CD4-positive, CD25-positive, alpha-beta regulatory T cell (primary cell): ENCODE data around the gene STARD7. TPM values are rescaled to one million over a fixed set of nuclear protein-coding genes. Genes with fewer than 3 reads are reported as not detected.

Experiments
- ATAC-seq, 2 donors: fragments of 150-1000 bp; cut with Tn5 transposase; one replicate each; pipeline ENCODE4 v1.10.0; 2021; ENCODE audit warnings: low read depth in 2 of 2, moderate number of reproducible peaks in 2 of 2, moderate library complexity in 1 of 2
- DNase-seq, 3 donors: peaks; one replicate each; pipeline versions ENCODE4 v3.0.0 to v3.0.0-alpha.2; 2012 to 2022; ENCODE audit warnings: mixed read lengths in 1 of 3
- H3K27ac ChIP-seq: one replicate; pipeline ENCODE4 v1.7.0; 2013; ENCODE audit warnings: mild to moderate bottlenecking, low read length; ENCODE audit not compliant: insufficient read depth, poor library complexity, severe bottlenecking
- H3K27me3 ChIP-seq: one replicate; pipeline ENCODE4 v1.7.0; 2013; ENCODE audit warnings: low read length; ENCODE audit not compliant: control insufficient read depth, insufficient read depth
- H3K36me3 ChIP-seq: one replicate; pipeline ENCODE4 v1.7.0; 2013; ENCODE audit warnings: mild to moderate bottlenecking, low read length, moderate library complexity; ENCODE audit not compliant: control insufficient read depth, insufficient read depth
- H3K4me1 ChIP-seq: 2 replicates; pipeline ENCODE4 v1.7.0; 2013; ENCODE audit warnings: mild to moderate bottlenecking, low read length; ENCODE audit not compliant: insufficient read depth, control insufficient read depth, poor library complexity, severe bottlenecking
- H3K4me3 ChIP-seq: one replicate; pipeline ENCODE4 v1.7.0; 2013; ENCODE audit warnings: low read depth, mild to moderate bottlenecking, low read length, moderate library complexity
- H3K9me3 ChIP-seq, 2 experiments: 1 replicate in 1 of 2; 2 replicates in 1 of 2; pipeline ENCODE4 v1.7.0; 2013; ENCODE audit warnings: low read length in 2 of 2, mild to moderate bottlenecking in 1 of 2, moderate library complexity in 1 of 2; ENCODE audit not compliant: control insufficient read depth in 2 of 2
- H3K27ac Mint-ChIP-seq, 3 donors: one replicate each; pipeline ENCODE4 v1.8.0; 2020 to 2022; ENCODE audit warnings: mild to moderate bottlenecking in 3 of 3, mixed read lengths in 3 of 3, moderate library complexity in 2 of 3
- H3K27me3 Mint-ChIP-seq: one replicate; pipeline ENCODE4 v1.8.0; 2022; ENCODE audit warnings: mild to moderate bottlenecking, mixed read lengths
- H3K36me3 Mint-ChIP-seq: one replicate; pipeline ENCODE4 v1.8.0; 2020; ENCODE audit warnings: mixed read lengths
- H3K4me1 Mint-ChIP-seq, 4 donors: one replicate each; pipeline ENCODE4 v1.8.0; 2020 to 2022; ENCODE audit warnings: mixed read lengths in 4 of 4, mild to moderate bottlenecking in 1 of 4
- H3K4me3 Mint-ChIP-seq, 4 donors: one replicate each; pipeline ENCODE4 v1.8.0; 2020 to 2022; ENCODE audit warnings: mild to moderate bottlenecking in 4 of 4, mixed read lengths in 4 of 4, moderate library complexity in 3 of 4
- H3K9me3 Mint-ChIP-seq, 7 donors: one replicate each; pipeline ENCODE4 v1.8.0; 2020 to 2022; ENCODE audit warnings: mixed read lengths in 7 of 7, mild to moderate bottlenecking in 3 of 7, moderate library complexity in 2 of 7
- polyA plus RNA-seq, 4 donors: library from polyadenylated mRNA; unstranded; fragments of 300-500 nt; fragmentation: Illumina TruSeq; gene quantifications; one replicate each; pipeline ENCODE4 v1.2.3, GENCODE V29; 2021
- total RNA-seq: library from RNA; stranded (reverse); gene quantifications from one replicate; pipeline ENCODE4 v1.2.3, GENCODE V29; 2022

Gene STARD7
- total and polyA plus RNA-seq, 5 donors from 2014 or later: 97.2 to 208 (median 196) TPM

DNA sequence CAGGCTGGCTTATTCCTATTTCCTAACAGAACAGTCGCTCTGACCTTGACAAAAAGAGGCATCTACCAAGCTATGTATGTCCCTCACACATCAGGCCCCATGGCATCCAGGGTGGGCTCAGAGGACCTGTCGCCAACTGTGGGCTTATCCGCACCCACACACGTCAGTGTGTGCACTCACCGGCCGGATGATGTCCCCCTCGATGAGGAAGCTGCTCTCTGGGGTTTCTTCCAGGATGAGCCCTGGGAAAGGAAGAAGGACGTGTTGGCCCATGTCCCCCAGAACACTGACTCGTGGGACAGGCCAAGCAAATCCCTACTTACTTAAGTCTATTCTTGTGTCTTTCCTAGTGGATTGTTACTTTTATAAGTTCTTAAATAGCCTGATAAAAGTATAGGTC lies 73.5 kb downstream of the STARD7 start:
- Mint-ChIP-seq H3K4me3 (no peak overlapping the region), H3K27me3 (peaks cover 5% of the 10 kb centered on the region), H3K9me3 (peaks cover 0 to 2% (median 0%) of the 10 kb centered on the region in 7 donors), H3K4me1 (peaks cover 4 to 28% (median 14%) of the 10 kb centered on the region in 4 donors), H3K36me3 (peaks cover 18% of the 10 kb centered on the region), H3K27ac (peak overlapping the region in 2 of 3 donors; percentile 72 to 73)
- no peak overlapping the region for H3K27ac ChIP-seq
- H3K4me1 ChIP-seq: peaks cover 12% of the 10 kb centered on the region
- H3K4me3 ChIP-seq: no peak overlapping the region
- H3K9me3 ChIP-seq: no peaks in the 10 kb centered on the region
- no peak for DNase-seq
- no peak for ATAC-seq
- no peaks in the 10 kb centered on the region for H3K36me3 ChIP-seq
- H3K27me3 ChIP-seq: no peaks in the 10 kb centered on the region

Other genes with a start within 250 kb of the STARD7 start
- gene ANKRD36C, start 217.0 kb downstream of the STARD7 start, total RNA-seq: 118 TPM
- gene ANKRD36C, start 217.0 kb downstream of the STARD7 start, polyA plus RNA-seq: 10 to 100 TPM; 15.5 to 20.6 (median 17.3) TPM
- gene GPAT2, start 173.9 kb downstream of the STARD7 start, total RNA-seq: 2.0 TPM
- 1 to 10 TPM in 2 of 4 donors, under 1 TPM in 2; 0.64 to 4.6 (median 1.0) TPM for gene GPAT2, start 173.9 kb downstream of the STARD7 start, polyA plus RNA-seq
- 1.0 TPM for gene ADRA2B, start 92.3 kb downstream of the STARD7 start, total RNA-seq
- not detected for gene ADRA2B, start 92.3 kb downstream of the STARD7 start, polyA plus RNA-seq
- gene ASTL, start 70.3 kb downstream of the STARD7 start, total RNA-seq: 9.7 TPM
- gene ASTL, start 70.3 kb downstream of the STARD7 start, polyA plus RNA-seq: under 1 TPM in 2 of 4 donors, not detected in 2; 0.23 to 0.39 TPM
- gene DUSP2, start 63.4 kb downstream of the STARD7 start, total RNA-seq: 566 TPM
- gene DUSP2, start 63.4 kb downstream of the STARD7 start, polyA plus RNA-seq: 10 to 100 TPM; 30.8 to 95.4 (median 44.5) TPM
- 54.3 TPM for gene TMEM127, start 57.2 kb upstream of the STARD7 start, total RNA-seq
- gene TMEM127, start 57.2 kb upstream of the STARD7 start, polyA plus RNA-seq: 10 to 100 TPM; 27.6 to 40.4 (median 37.4) TPM
- gene CIAO1, start 57.4 kb upstream of the STARD7 start, total RNA-seq: 60.3 TPM
- gene CIAO1, start 57.4 kb upstream of the STARD7 start, polyA plus RNA-seq: 100 to 1,000 TPM in 1 of 4 donors, 10 to 100 TPM in 3; 83.0 to 102 (median 94.7) TPM
- gene SNRNP200, start 96.7 kb upstream of the STARD7 start, total RNA-seq: 295 TPM
- 10 to 100 TPM; 67.4 to 89.4 (median 83.4) TPM for gene SNRNP200, start 96.7 kb upstream of the STARD7 start, polyA plus RNA-seq
- 27.8 TPM for gene ITPRIPL1, start 116.5 kb upstream of the STARD7 start, total RNA-seq
- 10 to 100 TPM in 2 of 4 donors, 1 to 10 TPM in 2; 7.5 to 17.5 (median 10.9) TPM for gene ITPRIPL1, start 116.5 kb upstream of the STARD7 start, polyA plus RNA-seq
- 14.0 TPM for gene NCAPH, start 126.9 kb upstream of the STARD7 start, total RNA-seq
- 10 to 100 TPM in 1 of 4 donors, 1 to 10 TPM in 3; 4.2 to 10.0 (median 8.1) TPM for gene NCAPH, start 126.9 kb upstream of the STARD7 start, polyA plus RNA-seq